ENCODE measurements around the gene TRAPPC3.

Gene TRAPPC3

GRCh38 chr1:36179220-36179600 lies 29.9 kb upstream of the TRAPPC3 start:
- no peak for TF ChIP-seq L3MBTL2 (conservative IDR thresholded peaks at IDR 0.05)
- TF ChIP-seq BHLHE40 (IDR thresholded peaks at IDR 0.05; ENCODE audit: borderline replicate concordance) = no peak
- no peak for TF ChIP-seq HDGF (IDR thresholded peaks at IDR 0.05; ENCODE audit: borderline replicate concordance)
- TF ChIP-seq CTBP1 (IDR thresholded peaks at IDR 0.05; ENCODE audit: borderline replicate concordance) = no peak
- TF ChIP-seq NFRKB (IDR thresholded peaks at IDR 0.05) = no peak
- TF ChIP-seq FOXM1 (IDR thresholded peaks at IDR 0.05; ENCODE audit: borderline replicate concordance) = no peak
- TF ChIP-seq, protein P1, sequence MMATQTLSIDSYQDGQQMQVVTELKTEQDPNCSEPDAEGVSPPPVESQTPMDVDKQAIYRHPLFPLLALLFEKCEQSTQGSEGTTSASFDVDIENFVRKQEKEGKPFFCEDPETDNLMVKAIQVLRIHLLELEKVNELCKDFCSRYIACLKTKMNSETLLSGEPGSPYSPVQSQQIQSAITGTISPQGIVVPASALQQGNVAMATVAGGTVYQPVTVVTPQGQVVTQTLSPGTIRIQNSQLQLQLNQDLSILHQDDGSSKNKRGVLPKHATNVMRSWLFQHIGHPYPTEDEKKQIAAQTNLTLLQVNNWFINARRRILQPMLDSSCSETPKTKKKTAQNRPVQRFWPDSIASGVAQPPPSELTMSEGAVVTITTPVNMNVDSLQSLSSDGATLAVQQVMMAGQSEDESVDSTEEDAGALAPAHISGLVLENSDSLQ (IDR thresholded peaks at IDR 0.05) = no peak
- TF ChIP-seq FOXK2 (IDR thresholded peaks at IDR 0.05) = no peak
- ChIA-PET CTCF (no interaction called here), POLR2A (interaction anchor here (1.4 kb wide), 1 partner anchor 18 kb away, joined by 3 read pairs; no protein-coding TSS in a partner anchor)

DNA sequence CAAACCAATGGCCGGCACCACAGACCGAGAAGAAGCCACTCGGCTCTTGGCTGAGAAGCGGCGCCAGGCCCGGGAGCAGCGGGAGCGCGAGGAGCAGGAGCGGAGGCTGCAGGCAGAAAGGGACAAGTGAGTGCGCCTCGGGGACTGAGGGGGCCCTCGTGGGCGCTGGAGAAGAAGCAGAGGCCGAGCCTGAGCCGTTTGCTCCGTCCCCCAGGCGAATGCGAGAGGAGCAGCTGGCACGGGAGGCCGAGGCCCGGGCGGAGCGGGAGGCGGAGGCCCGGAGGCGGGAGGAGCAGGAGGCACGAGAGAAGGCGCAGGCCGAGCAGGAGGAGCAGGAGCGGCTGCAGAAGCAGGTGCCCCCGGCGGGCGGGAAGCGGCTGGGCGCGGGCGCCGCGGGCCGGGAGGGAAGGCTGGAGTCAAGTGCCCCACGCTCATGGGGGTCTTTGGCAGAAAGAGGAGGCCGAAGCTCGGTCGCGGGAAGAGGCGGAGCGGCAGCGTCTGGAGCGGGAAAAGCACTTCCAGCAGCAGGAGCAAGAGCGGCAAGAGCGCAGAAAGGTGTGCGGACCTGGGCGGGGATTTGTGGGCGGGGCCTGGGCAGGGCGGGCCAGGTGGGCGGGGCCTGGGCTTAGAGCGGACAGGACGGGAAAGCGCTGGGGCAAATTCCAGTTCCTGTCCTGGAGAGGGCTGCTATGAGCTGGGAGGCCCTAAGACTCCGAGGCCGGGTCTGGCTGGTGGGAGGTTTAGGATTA lies 29.4 kb upstream of the TRAPPC3 start:
- no peak for DNase-seq (ENCODE audit: extremely low spot score)
- CTCF ChIA-PET = no interaction called here

More at GRCh38 chr1:36179220-36179600, 29.9 kb upstream of the TRAPPC3 start:
- DNase-seq (ENCODE audit: extremely low spot score) = no peak

DNA sequence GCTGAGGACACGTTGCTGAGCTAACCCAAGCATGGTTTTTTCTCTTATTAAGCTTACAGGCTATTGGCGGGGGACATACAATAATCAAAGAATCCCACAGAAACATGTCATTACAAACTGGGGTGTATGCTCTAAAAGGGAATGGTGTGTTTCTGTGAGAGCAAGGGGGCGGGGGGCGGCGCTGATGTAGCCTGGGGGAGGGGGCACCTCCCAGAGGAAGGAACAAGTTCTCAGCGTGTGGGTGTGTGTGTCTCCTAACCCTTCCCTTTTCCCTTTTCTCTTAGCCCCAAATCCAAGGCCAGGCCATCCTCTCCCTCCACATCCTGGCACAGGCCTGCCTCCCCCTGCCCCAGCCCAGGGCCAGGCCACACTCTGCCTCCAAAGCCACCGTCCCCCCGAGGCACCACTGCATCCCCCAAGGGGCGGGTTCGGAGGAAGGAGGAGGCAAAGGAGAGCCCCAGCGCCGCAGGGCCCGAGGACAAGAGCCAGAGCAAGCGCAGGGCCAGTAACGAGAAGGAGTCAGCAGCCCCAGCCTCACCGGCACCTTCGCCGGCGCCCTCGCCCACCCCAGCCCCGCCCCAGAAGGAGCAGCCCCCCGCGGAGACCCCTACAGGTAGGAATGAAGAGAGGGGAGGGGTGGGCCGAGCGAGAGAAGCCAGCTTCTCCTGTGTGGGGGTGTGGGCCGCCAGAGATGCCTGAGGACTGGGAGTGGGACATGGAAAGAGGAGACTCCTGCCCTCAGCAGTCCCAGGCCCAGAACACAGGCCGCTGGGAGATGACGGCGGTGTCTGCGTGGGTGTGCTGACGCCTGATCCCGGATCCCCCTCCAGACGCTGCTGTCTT lies 28.5 kb upstream of the TRAPPC3 start:
- POLR2A ChIA-PET = no interaction called here
- CTCF ChIA-PET = interaction anchor here (0.6 kb wide), 1 partner anchor 11 kb away, joined by 3 read pairs; no protein-coding TSS in a partner anchor
- DNase-seq (ENCODE audit: extremely low spot score) = no peak
- TF ChIP-seq ZNF384 (IDR thresholded peaks at IDR 0.05) = no peak
- TF ChIP-seq FOXM1 (IDR thresholded peaks at IDR 0.05; ENCODE audit: borderline replicate concordance) = no peak
- no peak for TF ChIP-seq NFRKB (IDR thresholded peaks at IDR 0.05)
- TF ChIP-seq SUZ12 (IDR thresholded peaks at IDR 0.05) = no peak
- no peak for TF ChIP-seq ARNT (IDR thresholded peaks at IDR 0.05)
- TF ChIP-seq FOXA1 (IDR thresholded peaks at IDR 0.05) = no peak
- TF ChIP-seq L3MBTL2 (conservative IDR thresholded peaks at IDR 0.05) = no peak
- no peak for TF ChIP-seq TARDBP (IDR thresholded peaks at IDR 0.05)
- no peak for TF ChIP-seq SP1 (IDR thresholded peaks at IDR 0.05)
- TF ChIP-seq HDGF (IDR thresholded peaks at IDR 0.05; ENCODE audit: borderline replicate concordance) = no peak
- TF ChIP-seq CTBP1 (IDR thresholded peaks at IDR 0.05; ENCODE audit: borderline replicate concordance) = no peak
- no peak for TF ChIP-seq BHLHE40 (IDR thresholded peaks at IDR 0.05; ENCODE audit: borderline replicate concordance)
- TF ChIP-seq ELF4 (IDR thresholded peaks at IDR 0.05) = no peak
- TF ChIP-seq, protein P1 (IDR thresholded peaks at IDR 0.05) = no peak
- TF ChIP-seq FOXK2 (IDR thresholded peaks at IDR 0.05) = no peak
- TF ChIP-seq LEF1 (IDR thresholded peaks at IDR 0.05; ENCODE audit: borderline replicate concordance) = no peak

More for the DNA sequence above, 29.4 kb upstream of the TRAPPC3 start:
- POLR2A ChIA-PET = interaction anchor here (1.4 kb wide), 1 partner anchor 18 kb away, joined by 3 read pairs; no protein-coding TSS in a partner anchor
- TF ChIP-seq LEF1 (IDR thresholded peaks at IDR 0.05; ENCODE audit: borderline replicate concordance) (no peak), HDGF (IDR thresholded peaks at IDR 0.05; ENCODE audit: borderline replicate concordance) (no peak), ZNF384 (IDR thresholded peaks at IDR 0.05) (no peak), TARDBP (IDR thresholded peaks at IDR 0.05) (no peak), ARNT (IDR thresholded peaks at IDR 0.05) (no peak), FOXK2 (IDR thresholded peaks at IDR 0.05) (no peak), ELF4 (IDR thresholded peaks at IDR 0.05) (no peak)
- TF ChIP-seq, protein P1 (IDR thresholded peaks at IDR 0.05) = no peak

DNA sequence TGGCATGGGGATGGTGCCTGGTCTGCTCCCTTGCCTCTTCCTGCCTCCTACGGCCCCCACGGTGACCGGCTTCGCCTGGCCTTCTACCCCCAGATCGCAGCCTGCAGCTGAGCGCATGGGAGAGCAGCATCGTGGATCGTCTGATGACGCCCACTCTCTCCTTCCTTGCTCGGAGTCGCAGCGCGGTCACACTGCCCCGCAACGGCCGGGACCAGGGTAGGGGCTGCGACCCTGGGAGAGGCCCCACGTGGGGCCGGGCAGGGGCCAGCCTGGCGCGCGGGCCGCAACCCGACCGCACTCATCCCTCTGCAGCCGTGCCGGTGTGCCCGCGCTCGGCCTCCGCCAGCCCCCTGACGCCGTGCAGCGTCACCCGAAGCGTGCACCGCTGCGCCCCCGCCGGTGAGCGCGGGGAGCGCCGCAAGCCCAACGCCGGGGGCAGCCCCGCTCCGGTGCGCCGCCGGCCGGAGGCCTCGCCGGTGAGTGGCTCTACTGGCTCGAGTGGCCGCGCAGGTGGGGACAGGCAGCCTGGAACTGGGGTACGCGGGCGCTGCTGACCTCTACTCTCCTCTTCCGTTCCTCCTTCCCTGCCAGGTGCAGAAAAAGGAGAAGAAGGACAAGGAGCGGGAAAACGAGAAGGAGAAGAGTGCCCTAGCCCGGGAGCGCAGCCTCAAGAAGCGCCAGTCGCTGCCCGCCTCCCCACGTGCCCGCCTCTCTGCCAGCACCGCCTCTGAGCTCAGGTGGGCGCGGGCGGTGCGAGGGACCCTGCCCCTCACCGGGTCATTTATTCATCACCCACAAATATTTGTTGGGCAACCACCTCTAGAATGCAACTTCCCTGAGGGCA lies 27.0 kb upstream of the TRAPPC3 start:
- no peak for TF ChIP-seq BHLHE40 (IDR thresholded peaks at IDR 0.05; ENCODE audit: borderline replicate concordance)
- TF ChIP-seq, protein P1 (IDR thresholded peaks at IDR 0.05) = no peak
- no peak for TF ChIP-seq SUZ12 (IDR thresholded peaks at IDR 0.05)
- no peak for TF ChIP-seq SP1 (IDR thresholded peaks at IDR 0.05)
- ChIA-PET POLR2A (no interaction called here), CTCF (no interaction called here)
- no peak for DNase-seq (ENCODE audit: extremely low spot score)
